SK-N-SH (cell line): Measurements from ENCODE around the gene AGAP1. TPM values are rescaled to one million over a fixed set of nuclear protein-coding genes. Genes with fewer than 3 reads are reported as not detected.

Experiments used
- CTCF ChIA-PET: fragments of 300-600, 350-600 bp; formaldehyde crosslinking; extraction: SDS; loops from one replicate; lab custom pipeline; 2021; lab: Yijun Ruan, JAX
- POLR2A ChIA-PET: fragments of 350-600 bp; sonication (Branson Sonifier 250); formaldehyde crosslinking; extraction: SDS; loops from one replicate; lab custom pipeline; 2020; ENCODE audit warnings: antibody characterized with exemption, inconsistent platforms; lab: Yijun Ruan, JAX
- DNase-seq: peaks from one replicate; pipeline ENCODE4 v3.0.0; 2012
- H2AFZ ChIP-seq: fragments of 200-600 bp; sonication (generic); 2 replicates; pipeline ENCODE4 v1.8.1; 2016; ENCODE audit warnings: antibody characterized with exemption, mild to moderate bottlenecking, low read depth
- H3F3A ChIP-seq: fragments of 200-600 bp; sonication (generic); replicated peaks from 2 replicates; pipeline ENCODE3; 2016; ENCODE audit warnings: antibody characterized with exemption, mild to moderate bottlenecking; ENCODE audit not compliant: insufficient read depth
- H3K27ac ChIP-seq, 2 experiments: fragments of 200-500 bp in 1 of 2; fragments of 200-600 bp in 1 of 2; sonication (Bioruptor generic) in 1 of 2; sonication (generic), shearing (Covaris generic) in 1 of 2; 2 replicates each; pipeline versions ENCODE4 v1.5.1 to v1.6.1; 2014 to 2016; ENCODE audit warnings: low read depth in 2 of 2, inconsistent platforms in 1 of 2, low read length in 1 of 2, mild to moderate bottlenecking in 1 of 2, mixed read lengths in 1 of 2
- H3K27me3 ChIP-seq: fragments of 200-600 bp; sonication (generic), shearing (Covaris generic); 2 replicates; pipeline ENCODE4 v1.6.1; 2016; ENCODE audit warnings: mixed run types; ENCODE audit not compliant: insufficient read depth
- H3K36me3 ChIP-seq, 2 experiments: fragments of 200-500 bp in 1 of 2; fragments of 200-600 bp in 1 of 2; sonication (Bioruptor generic) in 1 of 2; sonication (generic) in 1 of 2; replicated peaks in 1 of 2; 2 replicates each; pipeline versions ENCODE3 to v1.5.1; 2014 to 2016; ENCODE audit warnings: low read length in 1 of 2, mild to moderate bottlenecking in 1 of 2; ENCODE audit not compliant: insufficient read depth in 2 of 2, control insufficient read depth in 1 of 2
- H3K4me1 ChIP-seq, 2 experiments: fragments of 200-500 bp in 1 of 2; fragments of 200-600 bp in 1 of 2; sonication (Bioruptor generic) in 1 of 2; sonication (generic), shearing (Covaris generic) in 1 of 2; 2 replicates each; pipeline versions ENCODE4 v1.5.1 to v1.6.1; 2014 to 2016; ENCODE audit warnings: low read depth in 1 of 2, low read length in 1 of 2, mixed run types in 1 of 2; ENCODE audit not compliant: insufficient read depth in 2 of 2, control insufficient read depth in 1 of 2
- H3K4me2 ChIP-seq: fragments of 200-600 bp; sonication (generic), shearing (Covaris generic); 2 replicates; pipeline ENCODE4 v1.6.1; 2017; ENCODE audit warnings: mixed run types
- H3K4me3 ChIP-seq, 2 experiments: fragments of 200-500 bp in 1 of 2; fragments of 200-600 bp in 1 of 2; sonication (Bioruptor generic) in 1 of 2; sonication (generic), shearing (Covaris generic) in 1 of 2; 2 replicates each; pipeline versions ENCODE4 v1.5.1 to v1.8.1; 2014 to 2016; ENCODE audit warnings: low read depth in 2 of 2, inconsistent platforms in 1 of 2, low read length in 1 of 2, mild to moderate bottlenecking in 1 of 2, mixed read lengths in 1 of 2, moderate library complexity in 1 of 2
- H3K79me2 ChIP-seq: fragments of 200-600 bp; sonication (generic); 2 replicates; pipeline ENCODE4 v1.8.1; 2017; ENCODE audit warnings: mild to moderate bottlenecking; ENCODE audit not compliant: insufficient read depth
- H3K9ac ChIP-seq: fragments of 200-600 bp; sonication (generic); 2 replicates; pipeline ENCODE4 v1.6.1; 2017; ENCODE audit warnings: mixed run types
- H3K9me2 ChIP-seq: fragments of 200-600 bp; sonication (generic); 2 replicates; pipeline ENCODE4 v1.6.1; 2017; ENCODE audit warnings: mixed run types
- H3K9me3 ChIP-seq: fragments of 200-600 bp; sonication (generic); 2 replicates; pipeline ENCODE4 v1.6.1; 2017; ENCODE audit warnings: mixed run types, mild to moderate bottlenecking, moderate library complexity
- H4K20me1 ChIP-seq: fragments of 200-600 bp; sonication (generic); 2 replicates; pipeline ENCODE4 v1.6.1; 2017; ENCODE audit warnings: mild to moderate bottlenecking, mixed run types; ENCODE audit not compliant: insufficient read depth
- CHD2 ChIP-seq: fragments of 150-350 bp; IDR thresholded peaks from 2 replicates; pipeline ENCODE4 v1.6.1; 2018; ENCODE audit warnings: low read length; ENCODE audit not compliant: partially characterized antibody
- ELF1 ChIP-seq: IDR thresholded peaks from 2 replicates; pipeline ENCODE4 v1.4.0; 2012
- EP300 ChIP-seq, 2 experiments: IDR thresholded peaks; 2 replicates each; pipeline versions ENCODE4 v1.4.0 to v1.6.1; 2012; ENCODE audit warnings: borderline replicate concordance in 1 of 2, low read depth in 1 of 2, low read length in 1 of 2
- FOSL2 ChIP-seq: IDR thresholded peaks from 2 replicates; pipeline ENCODE4 v1.4.0; 2012; ENCODE audit warnings: low read depth, mild to moderate bottlenecking, moderate library complexity, borderline replicate concordance
- FOXJ3 ChIP-seq: sonication (generic); formaldehyde crosslinking; IDR thresholded peaks from 2 replicates; pipeline ENCODE4 v1.5.1; 2020; ENCODE audit warnings: mild to moderate bottlenecking, missing genetic modification reagents
- GABPA ChIP-seq: IDR thresholded peaks from 2 replicates; pipeline ENCODE4 v1.4.0; 2012; ENCODE audit warnings: low read depth, mild to moderate bottlenecking
- GATA2 ChIP-seq: sonication (generic); formaldehyde crosslinking; IDR thresholded peaks from 2 replicates; pipeline ENCODE4 v1.5.0; 2020; ENCODE audit warnings: mild to moderate bottlenecking, missing genetic modification reagents
- JUND ChIP-seq: IDR thresholded peaks from 2 replicates; pipeline ENCODE4 v1.4.0; 2012
- MEF2A ChIP-seq: IDR thresholded peaks from 2 replicates; pipeline ENCODE4 v1.4.0; 2012; ENCODE audit warnings: low read depth, borderline replicate concordance
- NRF1 ChIP-seq: IDR thresholded peaks from 2 replicates; pipeline ENCODE4 v1.6.1; 2012; ENCODE audit warnings: low read depth, mild to moderate bottlenecking, low read length
- POLR2AphosphoS5 ChIP-seq: IDR thresholded peaks from 2 replicates; pipeline ENCODE4 v1.6.1; 2012; ENCODE audit warnings: low read depth, low read length
- RCOR1 ChIP-seq: fragments of 150-350 bp; IDR thresholded peaks from 2 replicates; pipeline ENCODE4 v1.6.1; 2017; ENCODE audit warnings: antibody characterized with exemption, low read length
- RFX5 ChIP-seq: IDR thresholded peaks from 2 replicates; pipeline ENCODE4 v1.6.1; 2012; ENCODE audit warnings: mild to moderate bottlenecking, improper control_type of control experiment, low read length
- SMC3 ChIP-seq: IDR thresholded peaks from 2 replicates; pipeline ENCODE4 v1.6.1; 2012; ENCODE audit warnings: low read depth, low read length, improper control_type of control experiment
- TAF1 ChIP-seq: IDR thresholded peaks from 2 replicates; pipeline ENCODE4 v1.6.1; 2012; ENCODE audit warnings: low read depth, mild to moderate bottlenecking, low read length, moderate library complexity, borderline replicate concordance
- TCF12 ChIP-seq: IDR thresholded peaks from 2 replicates; pipeline ENCODE4 v1.4.0; 2012
- TEAD4 ChIP-seq: IDR thresholded peaks from 2 replicates; pipeline ENCODE4 v1.4.0; 2012; ENCODE audit warnings: mild to moderate bottlenecking, borderline replicate concordance; ENCODE audit not compliant: insufficient read depth
- WGBS: methylation state at CpG from one replicate; pipeline ENCODE4 v1.1.6; 2017; ENCODE audit warnings: low lambda C conversion rate; 5-methylcytosine and 5-hydroxymethylcytosine counted together
- polyA plus RNA-seq, 3 experiments: library from polyadenylated mRNA; depleted of rRNA; stranded (reverse); fragments of >200 nt; gene quantifications; 2 replicates each; pipeline ENCODE4 v1.2.3, GENCODE V29; 2012
- TF ChIP-seq, protein P1 (sequence below): fragments of 150-350 bp; IDR thresholded peaks from 2 replicates; pipeline ENCODE4 v1.6.1; 2017; ENCODE audit warnings: antibody characterized with exemption, low read length, low read depth, borderline replicate concordance
- TF ChIP-seq, protein P2 (sequence below): fragments of 150-350 bp; IDR thresholded peaks from 2 replicates; pipeline ENCODE4 v1.6.1; 2016; ENCODE audit warnings: mild to moderate bottlenecking, low read depth, low read length
- TF ChIP-seq, protein P3 (sequence below): IDR thresholded peaks from 2 replicates; pipeline ENCODE4 v1.4.0; 2012; ENCODE audit warnings: low read depth, borderline replicate concordance
- TF ChIP-seq, protein P4 (sequence below): IDR thresholded peaks from 2 replicates; pipeline ENCODE4 v1.4.0; 2012; ENCODE audit warnings: low read depth, borderline replicate concordance
- TF ChIP-seq, protein P5 (sequence below): IDR thresholded peaks from 2 replicates; pipeline ENCODE4 v1.4.0; 2012; ENCODE audit warnings: low read depth

AGAP1 gene
- polyA plus RNA-seq, 1 of the 3 experiments (the other 2 are of a cell fraction) = 8.8 TPM

DNA sequence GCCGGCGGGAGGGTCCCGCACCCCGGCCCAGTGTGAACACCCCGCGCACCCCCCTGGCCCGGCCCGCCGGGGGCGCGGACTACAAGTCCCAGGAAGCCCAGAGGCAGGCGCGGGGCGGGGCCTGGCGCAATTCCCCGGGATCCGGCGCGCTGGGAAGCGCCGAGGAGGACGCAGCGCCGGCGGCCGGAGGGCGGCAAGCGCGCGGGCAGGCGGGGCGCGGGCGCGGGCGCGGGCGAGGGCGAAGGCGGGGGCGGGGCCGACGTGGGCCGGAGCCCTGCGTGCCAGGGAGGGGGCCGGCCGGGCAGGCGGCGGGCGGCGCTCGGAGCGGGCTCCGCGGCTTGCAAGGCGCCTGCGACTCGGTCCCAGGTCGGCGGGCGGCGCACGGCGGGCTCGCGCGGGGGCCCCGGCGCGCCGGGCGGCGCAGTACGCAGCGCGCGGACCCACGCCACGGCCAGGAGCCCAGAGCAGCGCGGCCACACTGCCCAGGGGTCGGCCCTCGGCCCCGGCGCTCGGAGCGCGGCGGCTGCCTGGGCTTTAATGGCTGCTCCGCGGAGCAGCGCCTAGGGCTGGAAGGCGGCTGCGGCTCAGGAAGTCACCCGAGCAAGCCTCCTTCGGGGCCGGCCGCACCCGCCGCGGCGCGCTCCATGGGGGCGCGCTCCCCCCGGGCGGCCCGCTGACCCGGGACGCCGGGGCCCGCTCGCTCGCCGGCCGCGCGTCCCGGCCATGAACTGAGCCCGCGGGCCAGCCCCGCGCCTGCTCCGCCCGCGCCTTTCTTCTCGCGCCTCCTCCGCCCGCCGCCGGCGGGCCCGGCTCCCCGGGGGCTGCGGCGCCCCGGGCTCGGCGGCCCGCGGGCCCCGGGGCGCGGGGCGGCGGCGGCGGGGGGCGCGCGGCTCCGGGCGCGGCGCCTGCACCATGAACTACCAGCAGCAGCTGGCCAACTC lies at the start of gene AGAP1 (continued):
- TF ChIP-seq TAF1 (0 out of 2 replicates have a peak, but pooled peaks have one; percentile 19), POLR2AphosphoS5 (no peak), ELF1 (no peak)
- TF ChIP-seq, protein P1, sequence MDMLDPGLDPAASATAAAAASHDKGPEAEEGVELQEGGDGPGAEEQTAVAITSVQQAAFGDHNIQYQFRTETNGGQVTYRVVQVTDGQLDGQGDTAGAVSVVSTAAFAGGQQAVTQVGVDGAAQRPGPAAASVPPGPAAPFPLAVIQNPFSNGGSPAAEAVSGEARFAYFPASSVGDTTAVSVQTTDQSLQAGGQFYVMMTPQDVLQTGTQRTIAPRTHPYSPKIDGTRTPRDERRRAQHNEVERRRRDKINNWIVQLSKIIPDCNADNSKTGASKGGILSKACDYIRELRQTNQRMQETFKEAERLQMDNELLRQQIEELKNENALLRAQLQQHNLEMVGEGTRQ = no peak
- TF ChIP-seq, protein P2, sequence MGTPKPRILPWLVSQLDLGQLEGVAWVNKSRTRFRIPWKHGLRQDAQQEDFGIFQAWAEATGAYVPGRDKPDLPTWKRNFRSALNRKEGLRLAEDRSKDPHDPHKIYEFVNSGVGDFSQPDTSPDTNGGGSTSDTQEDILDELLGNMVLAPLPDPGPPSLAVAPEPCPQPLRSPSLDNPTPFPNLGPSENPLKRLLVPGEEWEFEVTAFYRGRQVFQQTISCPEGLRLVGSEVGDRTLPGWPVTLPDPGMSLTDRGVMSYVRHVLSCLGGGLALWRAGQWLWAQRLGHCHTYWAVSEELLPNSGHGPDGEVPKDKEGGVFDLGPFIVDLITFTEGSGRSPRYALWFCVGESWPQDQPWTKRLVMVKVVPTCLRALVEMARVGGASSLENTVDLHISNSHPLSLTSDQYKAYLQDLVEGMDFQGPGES = no peak

DNA sequence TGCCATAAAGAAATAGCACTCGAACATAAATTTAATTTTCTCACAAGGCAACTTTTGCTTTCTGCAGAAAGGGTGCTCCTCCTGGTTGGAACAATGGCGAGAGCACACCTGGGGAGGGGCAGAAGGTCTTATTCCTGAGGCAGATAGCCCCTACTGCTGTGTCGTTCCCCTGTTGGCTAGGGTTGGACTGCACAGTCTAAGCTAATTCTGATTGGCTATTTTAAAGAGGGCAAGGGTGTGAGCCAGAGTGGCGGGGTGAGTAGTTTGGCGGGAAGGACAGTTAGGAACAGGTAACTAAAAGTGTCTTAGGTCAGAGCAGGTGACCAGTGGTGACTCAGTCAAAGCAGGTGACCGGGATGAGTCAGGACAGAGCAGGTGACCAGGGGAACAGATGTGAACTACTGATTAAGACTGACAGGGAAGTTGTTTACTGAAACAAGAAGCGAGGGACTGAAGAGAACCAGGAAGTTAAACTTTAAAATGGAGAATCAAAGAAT lies 49.7 kb upstream of the AGAP1 start:
- Histone ChIP-seq H2AFZ (no peak overlapping the region), H3K4me1 (no peaks in the 10 kb centered on the region), H3K9me3 (no peaks in the 10 kb centered on the region), H4K20me1 (no peaks in the 10 kb centered on the region), H3F3A (no peaks in the 10 kb centered on the region), H3K79me2 (no peaks in the 10 kb centered on the region), H3K4me2 (no peak overlapping the region), H3K27ac (no peak overlapping the region), H3K27me3 (no peaks in the 10 kb centered on the region), H3K9me2 (no peaks in the 10 kb centered on the region), H3K36me3 (no peaks in the 10 kb centered on the region), H3K9ac (no peak overlapping the region)
- CTCF ChIA-PET = interaction anchor here (1.6 kb wide), 1 partner anchor 28 kb away, joined by 3 read pairs; no protein-coding TSS in a partner anchor
- POLR2A ChIA-PET = no interaction called here
- DNase-seq = no peak
- TF ChIP-seq TCF12 = no peak
- no peak for TF ChIP-seq FOSL2
- TF ChIP-seq CHD2 = no peak
- no peak for TF ChIP-seq EP300 (IDR thresholded peaks at IDR 0.05; ENCODE audit: borderline replicate concordance in 1 of 2, low read depth in 1 of 2, low read length in 1 of 2)
- TF ChIP-seq FOXJ3 (CRISPR knock-in tag) = no peak
- TF ChIP-seq, protein P3, sequence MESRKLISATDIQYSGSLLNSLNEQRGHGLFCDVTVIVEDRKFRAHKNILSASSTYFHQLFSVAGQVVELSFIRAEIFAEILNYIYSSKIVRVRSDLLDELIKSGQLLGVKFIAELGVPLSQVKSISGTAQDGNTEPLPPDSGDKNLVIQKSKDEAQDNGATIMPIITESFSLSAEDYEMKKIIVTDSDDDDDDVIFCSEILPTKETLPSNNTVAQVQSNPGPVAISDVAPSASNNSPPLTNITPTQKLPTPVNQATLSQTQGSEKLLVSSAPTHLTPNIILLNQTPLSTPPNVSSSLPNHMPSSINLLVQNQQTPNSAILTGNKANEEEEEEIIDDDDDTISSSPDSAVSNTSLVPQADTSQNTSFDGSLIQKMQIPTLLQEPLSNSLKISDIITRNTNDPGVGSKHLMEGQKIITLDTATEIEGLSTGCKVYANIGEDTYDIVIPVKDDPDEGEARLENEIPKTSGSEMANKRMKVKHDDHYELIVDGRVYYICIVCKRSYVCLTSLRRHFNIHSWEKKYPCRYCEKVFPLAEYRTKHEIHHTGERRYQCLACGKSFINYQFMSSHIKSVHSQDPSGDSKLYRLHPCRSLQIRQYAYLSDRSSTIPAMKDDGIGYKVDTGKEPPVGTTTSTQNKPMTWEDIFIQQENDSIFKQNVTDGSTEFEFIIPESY = no peak
- no peak for TF ChIP-seq POLR2AphosphoS5
- no peak for TF ChIP-seq JUND
- TF ChIP-seq RCOR1 = no peak
- TF ChIP-seq RFX5 = no peak
- TF ChIP-seq SMC3 = no peak
- no peak for TF ChIP-seq MEF2A
- TF ChIP-seq, protein P4, sequence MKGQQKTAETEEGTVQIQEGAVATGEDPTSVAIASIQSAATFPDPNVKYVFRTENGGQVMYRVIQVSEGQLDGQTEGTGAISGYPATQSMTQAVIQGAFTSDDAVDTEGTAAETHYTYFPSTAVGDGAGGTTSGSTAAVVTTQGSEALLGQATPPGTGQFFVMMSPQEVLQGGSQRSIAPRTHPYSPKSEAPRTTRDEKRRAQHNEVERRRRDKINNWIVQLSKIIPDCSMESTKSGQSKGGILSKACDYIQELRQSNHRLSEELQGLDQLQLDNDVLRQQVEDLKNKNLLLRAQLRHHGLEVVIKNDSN = no peak
- TF ChIP-seq TEAD4 = no peak
- no peak for TF ChIP-seq NRF1
- no peak for TF ChIP-seq GABPA
- no peak for TF ChIP-seq TAF1
- no peak for TF ChIP-seq GATA2 (CRISPR knock-in tag)
- TF ChIP-seq ELF1 = no peak
- TF ChIP-seq, protein P5, sequence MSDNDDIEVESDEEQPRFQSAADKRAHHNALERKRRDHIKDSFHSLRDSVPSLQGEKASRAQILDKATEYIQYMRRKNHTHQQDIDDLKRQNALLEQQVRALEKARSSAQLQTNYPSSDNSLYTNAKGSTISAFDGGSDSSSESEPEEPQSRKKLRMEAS = no peak
- TF ChIP-seq, all 33 proteins: peak for 0
- 64% methylated on average over 7 of the region's 7 CpGs for WGBS
- no peak overlapping the region for H3K4me3 ChIP-seq
